Activated gamma-delta T cell treated with anti-CD3 and anti-CD28 coated beads, Interleukin-2, amount 50 U/mL, for 16 hours (primary cell): ENCODE results near the gene TXNDC2.

ENCODE experiments used
- DNase-seq: peaks from one replicate; pipeline ENCODE4 v3.0.0-alpha.2; 2020; ENCODE audit warnings: low read depth

Gene TXNDC2

DNA sequence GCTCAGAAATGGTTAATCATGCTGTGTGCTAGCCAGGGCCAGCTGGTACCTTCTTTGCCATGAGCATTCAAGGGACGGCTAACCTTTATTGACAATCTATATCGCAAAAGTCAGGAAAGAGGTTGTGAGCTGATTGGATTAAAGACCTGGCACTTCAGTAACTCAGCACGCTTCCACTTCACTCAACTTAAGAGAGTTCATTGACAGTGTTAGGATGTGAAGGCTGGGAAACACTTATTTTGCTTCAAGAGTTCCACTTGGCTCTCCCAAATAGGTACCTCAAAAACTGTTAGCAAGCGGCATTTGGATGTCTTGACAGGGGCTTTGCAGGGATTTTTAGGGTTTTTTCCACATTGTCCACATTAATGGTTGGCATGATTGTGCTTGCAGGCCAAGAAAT is 25.1 kb upstream of the TXNDC2 start:
- DNase-seq = no peak

- no peak for DNase-seq
These were observed 24.6 kb upstream of the TXNDC2 start for GRCh38 chr18:9861157-9861556.

DNA sequence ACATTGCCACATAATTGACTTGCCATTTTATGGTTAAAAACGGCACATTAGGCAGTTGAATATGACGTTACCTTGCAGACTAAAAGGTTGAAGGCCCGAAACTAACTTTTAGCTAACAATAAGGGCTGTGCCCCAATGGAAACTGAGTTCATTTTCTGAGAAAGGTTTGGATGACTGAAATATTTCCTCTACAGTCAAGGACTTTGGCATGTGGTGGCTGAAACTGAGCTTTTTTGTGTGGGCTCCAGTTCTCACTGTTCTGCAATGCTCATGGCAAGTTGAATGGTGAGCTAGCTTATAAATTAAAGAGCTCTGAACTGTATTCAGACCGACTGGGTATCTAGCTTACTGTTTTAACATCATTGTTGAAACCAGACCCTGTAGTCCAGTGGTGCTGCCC is 23.8 kb upstream of the TXNDC2 start:
- no peak for DNase-seq

DNA sequence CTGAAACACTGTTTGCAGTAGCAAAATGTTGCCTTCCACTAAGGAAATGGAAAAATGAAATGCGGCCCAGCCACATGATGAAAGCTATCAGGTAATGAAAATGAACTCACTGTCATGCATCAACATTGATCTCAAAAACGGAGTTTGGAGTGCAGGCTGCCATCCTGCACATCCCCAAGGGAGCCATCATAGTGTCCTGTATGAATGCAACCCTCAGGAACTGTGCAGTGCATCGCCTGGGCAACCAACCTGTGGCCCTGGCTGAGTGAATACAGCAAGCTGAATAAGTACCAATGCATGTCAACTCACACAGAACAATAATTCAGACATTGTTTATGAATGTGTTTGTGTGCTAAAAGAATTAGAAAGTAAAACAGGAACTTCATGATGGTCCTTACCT is 23.1 kb upstream of the TXNDC2 start:
- DNase-seq = no peak

DNA sequence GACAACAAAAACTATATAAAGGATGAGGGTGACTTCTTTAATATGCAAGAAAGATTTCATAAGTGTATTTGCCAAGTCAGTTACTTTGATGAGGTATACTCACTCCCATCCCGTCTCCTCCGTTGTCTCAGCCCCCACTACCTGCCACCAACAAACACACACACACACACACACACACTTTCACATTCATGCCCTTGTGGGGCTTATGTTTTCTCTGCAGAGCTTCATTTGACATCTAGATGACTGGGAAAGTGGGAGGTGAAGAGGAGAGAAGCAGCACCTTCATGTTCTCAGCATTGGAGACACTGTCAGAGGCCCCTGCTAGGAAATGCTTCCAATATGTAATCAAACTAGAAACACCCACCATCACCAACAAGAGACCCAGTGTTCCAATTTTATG is 22.5 kb upstream of the TXNDC2 start:
- DNase-seq = no peak

- no peak for DNase-seq
These were observed 19.8 kb upstream of the TXNDC2 start for GRCh38 chr18:9865764-9866490.

DNA sequence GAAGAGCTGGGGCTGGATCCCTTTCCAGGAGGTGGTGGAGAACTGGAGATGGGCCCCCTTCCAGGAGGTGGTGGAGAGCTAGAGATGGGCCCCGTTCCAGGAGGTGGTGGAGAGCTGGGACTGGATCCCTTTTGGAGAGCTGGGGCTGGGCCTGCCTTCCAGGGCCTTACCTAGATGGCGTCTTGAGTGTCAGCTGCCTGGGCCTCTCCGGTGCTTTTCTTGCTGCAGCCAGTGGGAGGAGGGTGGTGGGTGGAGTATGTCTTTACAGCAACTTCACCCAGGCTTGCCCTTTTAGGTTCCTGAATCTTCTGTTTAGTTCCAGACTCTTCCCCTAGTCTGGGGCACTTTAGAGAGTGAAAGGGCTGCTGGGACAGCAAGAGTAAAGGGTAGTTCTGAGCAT is 19.1 kb upstream of the TXNDC2 start:
- DNase-seq = no peak

DNA sequence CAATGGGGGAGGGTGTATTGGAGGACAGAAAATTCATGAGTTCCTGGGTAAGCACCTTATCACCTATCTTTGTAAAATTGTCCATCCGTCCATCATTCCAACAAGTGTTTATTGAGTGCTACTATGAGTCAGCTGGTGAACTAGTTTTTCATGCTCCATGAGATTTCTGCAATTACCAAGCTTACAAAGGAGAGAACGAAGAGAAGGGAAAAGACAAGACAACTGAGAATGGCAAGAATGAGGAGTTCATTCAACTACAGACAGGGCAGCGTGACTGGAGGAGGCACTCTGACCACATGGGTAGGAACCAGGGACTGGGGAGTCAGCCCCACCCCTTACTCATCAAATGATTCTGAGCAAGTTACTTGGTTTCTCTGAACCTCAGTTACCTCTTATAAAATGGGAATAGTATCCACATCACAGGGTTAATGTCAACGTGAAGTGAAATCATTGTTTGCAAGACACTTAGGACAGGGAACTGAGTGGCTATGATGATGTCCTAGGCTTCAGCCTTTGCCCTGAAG is 18.6 kb upstream of the TXNDC2 start:
- no peak for DNase-seq

DNA sequence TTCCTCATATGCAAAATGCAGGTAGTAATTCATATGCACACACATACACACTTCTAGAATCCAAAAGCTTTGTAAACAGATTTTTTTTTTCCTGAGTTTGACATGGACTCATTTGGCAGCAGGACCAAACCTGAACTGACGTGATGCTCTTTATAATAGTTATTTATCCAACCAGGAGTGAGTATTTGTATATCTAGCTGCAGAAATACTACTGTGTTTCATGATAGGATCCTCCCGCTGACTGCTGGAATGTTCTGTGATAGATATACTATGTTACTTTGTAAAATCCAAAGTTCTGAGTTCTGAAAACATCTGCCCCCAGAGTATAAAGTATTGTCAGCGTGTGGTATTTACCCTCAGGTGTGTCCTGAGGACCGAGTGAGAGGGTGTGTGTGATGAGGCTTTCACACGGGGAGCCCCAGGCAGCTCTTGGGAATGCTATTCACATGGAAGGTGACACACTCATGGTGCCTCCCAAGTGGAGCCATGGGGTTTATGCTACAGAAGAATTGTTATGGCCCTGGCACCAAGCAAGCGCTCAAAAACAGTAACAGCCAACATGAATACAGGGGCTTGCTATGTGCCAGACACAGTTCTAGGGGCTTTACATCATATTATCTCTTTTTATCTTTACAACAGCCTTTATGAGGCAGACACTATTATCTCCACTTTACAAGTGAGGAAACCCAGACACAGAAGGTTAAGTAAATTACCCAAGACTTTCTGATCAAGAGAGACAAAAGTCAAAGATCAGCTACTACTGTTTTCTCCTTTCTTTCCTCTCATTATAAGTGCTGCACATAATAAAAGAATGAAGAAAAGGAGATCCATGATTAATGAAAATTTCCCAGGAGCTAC is 16.7 kb upstream of the TXNDC2 start:
- no peak for DNase-seq

DNA sequence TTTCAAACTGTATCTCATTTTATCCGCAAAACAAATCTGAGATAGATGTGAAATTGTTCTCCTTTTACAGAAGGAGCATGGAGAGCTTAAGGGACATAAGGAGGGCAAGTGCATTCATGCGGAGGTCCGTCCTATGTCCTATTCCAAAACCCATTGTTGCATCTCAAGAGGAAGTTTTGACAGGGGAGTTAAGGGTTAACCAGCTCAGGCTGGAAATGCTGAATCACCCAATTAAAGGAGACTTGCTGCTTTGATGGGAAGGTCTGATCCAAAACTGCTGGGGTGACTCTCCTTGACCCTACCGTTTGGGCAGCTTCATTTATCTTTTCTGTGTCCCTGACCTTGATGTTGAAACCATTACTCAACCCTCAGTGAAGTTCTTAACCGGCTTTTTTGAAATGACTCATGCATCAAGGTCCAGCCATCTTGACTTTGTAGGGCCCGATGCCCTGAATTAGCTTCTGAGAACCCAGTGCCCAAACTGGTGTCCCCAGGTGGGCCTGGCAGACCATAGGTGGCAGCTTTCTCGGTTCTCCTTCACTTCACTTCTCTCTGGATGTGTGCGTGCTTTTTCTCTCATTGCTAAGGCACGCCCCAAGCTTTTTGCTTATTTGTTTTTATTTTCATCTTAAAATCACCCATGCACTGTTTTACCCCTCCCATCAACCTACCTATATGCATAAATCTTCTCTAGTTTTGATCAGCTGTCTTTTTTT is 15.9 kb upstream of the TXNDC2 start:
- no peak for DNase-seq

- DNase-seq = no peak
These were observed 15.3 kb upstream of the TXNDC2 start for GRCh38 chr18:9870431-9871008.

- DNase-seq = no peak
These were observed 14.5 kb upstream of the TXNDC2 start for GRCh38 chr18:9871244-9871746.

DNA sequence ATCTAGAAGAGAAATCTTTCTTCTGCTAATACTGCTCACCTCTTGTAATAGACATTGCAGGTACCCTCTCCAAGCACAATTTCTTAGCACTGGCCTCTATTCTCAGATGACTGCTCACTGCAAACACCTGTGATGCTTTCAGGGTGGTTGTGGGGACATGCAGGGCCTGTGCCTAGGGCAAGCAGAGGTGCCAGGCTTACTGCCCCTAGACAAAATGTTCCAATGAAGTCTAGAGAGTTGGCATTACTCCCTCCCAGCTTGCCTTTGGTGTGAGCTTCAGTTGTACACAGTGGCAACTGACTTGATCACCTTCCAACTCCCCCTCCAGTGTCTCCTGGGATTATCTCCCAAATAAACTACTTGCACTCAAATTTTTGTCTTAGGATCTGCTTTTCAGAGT is 12.9 kb upstream of the TXNDC2 start:
- no peak for DNase-seq

GRCh38 chr18:9874728-9875127 is 11.0 kb upstream of the TXNDC2 start:
- no peak for DNase-seq

DNA sequence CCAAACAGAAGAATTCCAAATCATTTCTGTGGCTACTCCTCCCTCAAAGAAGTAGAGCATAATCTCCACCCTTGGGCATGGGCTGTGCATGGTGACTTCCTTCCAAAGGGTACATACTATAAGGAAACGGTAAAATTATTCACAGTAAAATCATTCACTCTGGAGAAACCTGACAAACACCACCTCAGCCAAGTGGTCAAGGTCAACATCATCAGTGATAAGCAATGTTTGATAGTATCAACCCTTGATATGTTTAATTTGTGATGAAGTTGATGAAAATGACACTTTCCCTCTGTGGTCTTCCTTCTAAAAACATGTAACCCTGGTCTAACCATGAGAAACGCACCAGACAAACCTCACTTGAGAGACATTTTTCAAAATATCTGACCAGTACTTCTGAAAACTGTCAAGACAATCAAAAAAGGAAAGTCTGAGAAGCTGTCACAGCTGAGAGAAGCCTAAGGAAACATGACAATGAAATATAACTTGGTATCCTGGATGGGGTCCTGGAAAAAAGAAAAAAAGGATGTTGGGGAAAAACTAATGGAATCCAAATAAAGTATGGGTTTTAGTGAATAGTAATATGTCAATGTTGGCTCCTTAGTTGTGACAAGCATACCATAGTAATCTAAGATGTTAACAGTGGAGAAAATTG is 9.4 kb upstream of the TXNDC2 start:
- no peak for DNase-seq

DNA sequence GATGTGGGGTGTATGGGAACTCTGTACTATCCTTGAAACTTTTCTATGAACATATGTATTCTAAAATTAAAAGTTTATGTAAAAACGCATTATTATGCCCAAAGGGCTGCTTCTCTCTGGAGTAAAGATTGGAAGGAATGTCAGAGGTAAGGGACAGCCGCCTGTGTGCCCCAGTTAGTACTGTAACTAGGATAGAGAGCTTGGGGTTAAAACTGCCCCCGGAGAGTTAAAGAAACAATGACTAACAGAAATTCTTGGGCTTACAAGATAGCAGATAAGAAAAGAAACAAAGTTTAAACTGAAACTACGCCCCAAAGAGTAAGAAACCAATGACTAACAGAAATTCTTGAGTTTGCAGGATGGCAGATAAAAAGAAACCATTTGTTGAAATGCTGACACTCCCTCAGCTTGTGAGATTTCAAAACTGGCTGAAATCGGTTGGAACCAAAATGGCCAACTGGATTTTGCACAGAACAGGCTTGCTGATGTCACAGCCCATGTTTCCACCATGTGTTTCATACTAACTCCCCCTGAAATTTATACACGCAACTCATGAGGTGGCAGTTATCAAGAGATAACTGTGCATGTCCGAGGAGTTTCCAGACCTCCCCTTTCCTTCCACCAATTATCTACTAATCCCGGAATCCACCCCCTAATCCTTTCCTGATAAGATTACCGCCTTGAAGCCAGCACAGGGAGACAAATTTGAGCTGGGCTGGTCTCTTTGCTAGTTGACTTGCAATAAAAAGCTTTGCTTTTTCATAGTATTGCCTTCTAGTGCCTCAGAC is 8.7 kb upstream of the TXNDC2 start:
- no peak for DNase-seq

- DNase-seq = no peak
These were observed 8.1 kb upstream of the TXNDC2 start for GRCh38 chr18:9877655-9878014.

DNA sequence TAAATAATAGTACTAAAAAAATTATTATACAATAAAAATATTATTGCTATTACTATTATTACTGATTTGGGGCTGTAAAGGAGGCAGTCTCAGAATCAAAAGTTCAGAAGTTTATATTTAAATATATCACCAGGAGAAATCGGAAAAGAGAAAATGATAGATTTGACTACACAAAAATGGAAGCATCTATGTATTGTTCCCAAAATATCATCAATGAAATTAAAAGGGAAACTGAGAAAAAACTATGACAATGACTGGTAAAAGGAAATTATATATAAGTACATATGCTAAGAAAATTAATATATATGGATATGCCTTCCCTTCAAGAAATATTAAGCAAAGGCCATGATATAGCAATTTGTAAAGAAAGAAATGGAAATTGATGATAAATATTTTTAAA is 7.7 kb upstream of the TXNDC2 start:
- DNase-seq = no peak

- DNase-seq = no peak
These were observed 7.0 kb upstream of the TXNDC2 start for GRCh38 chr18:9878783-9879242.

DNA sequence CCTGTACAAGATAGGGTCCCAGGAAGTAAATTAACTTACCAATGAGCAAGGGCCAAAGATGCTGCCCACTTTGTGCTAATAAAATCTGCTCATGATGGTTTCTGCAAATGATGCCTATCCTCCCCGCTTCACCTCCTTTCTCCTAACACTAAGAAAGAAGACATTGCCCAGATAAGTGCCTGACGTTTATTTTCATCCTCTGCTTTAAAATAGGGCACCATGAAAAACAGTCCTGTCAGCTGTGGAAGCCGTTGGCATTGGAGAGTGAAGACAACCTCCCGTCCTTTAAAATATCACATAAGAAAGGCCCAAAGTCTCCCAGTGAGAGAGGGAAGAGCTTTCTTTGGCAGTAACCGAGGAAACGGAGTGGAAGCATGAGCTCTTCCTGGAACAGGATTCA is 1.7 kb upstream of the TXNDC2 start:
- no peak for DNase-seq
